Omental fat pad (tissue), 4 donors: Measurements from ENCODE around the gene RECQL. TPM values are rescaled to one million over a fixed set of nuclear protein-coding genes. Genes with fewer than 3 reads are reported as not detected.

Experiments
- ATAC-seq: fragments of 150-250 bp; one replicate; pipeline ENCODE4 v1.9.1; 2016; ENCODE audit warnings: mild to moderate bottlenecking, moderate library complexity; ENCODE audit not compliant: low FRiP score
- DNase-seq: peaks from one replicate; pipeline ENCODE4 v3.0.0-alpha.2; 2019; ENCODE audit warnings: low spot score
- CTCF ChIP-seq, 3 donors: fragments of 450-650 bp; IDR thresholded peaks; one replicate each; pipeline ENCODE4 v1.5.1; 2016 to 2017; ENCODE audit warnings: antibody characterized with exemption in 3 of 3, mild to moderate bottlenecking in 3 of 3, moderate library complexity in 2 of 3
- total RNA-seq, 4 donors: library from RNA; depleted of rRNA; stranded (reverse); fragments of >200 nt; gene quantifications; one replicate each; pipeline ENCODE4 v1.1.0, GENCODE V29; 2016

RECQL gene
- 10 to 100 TPM; 28.7 to 41.6 (median 33.3) TPM for total RNA-seq

GRCh38 chr12:21501258-21502163 is at the start of gene RECQL, which contains the start of gene GOLT1B:
Gene RECQL, minus strand, starts transcription at chr12:21501635. Its CDS starts 2,065 bp downstream, at chr12:21499570.
Gene GOLT1B, plus strand, starts transcription at chr12:21501789. Its CDS starts 135 bp downstream, at chr12:21501924.
- ATAC-seq (peak; percentile 99), DNase-seq (peak; percentile 67)
- TF ChIP-seq CTCF (IDR thresholded peaks at IDR 0.05): no peak

- DNase-seq: no peak
- TF ChIP-seq CTCF (IDR thresholded peaks at IDR 0.05): no peak
- ATAC-seq: no peak
These were observed 46.0 kb upstream of the RECQL start for GRCh38 chr12:21547437-21547836.

GRCh38 chr12:21546716-21547115 is 45.3 kb upstream of the RECQL start:
- no peak for TF ChIP-seq CTCF (IDR thresholded peaks at IDR 0.05)
- ATAC-seq (no peak), DNase-seq (no peak)

- DNase-seq: no peak
These were observed 44.1 kb upstream of the RECQL start for GRCh38 chr12:21545557-21545956.

GRCh38 chr12:21543151-21543550 is 41.7 kb upstream of the RECQL start:
- ATAC-seq: no peak
- TF ChIP-seq CTCF (IDR thresholded peaks at IDR 0.05): no peak
- no peak for DNase-seq

More at GRCh38 chr12:21545557-21545956, 44.1 kb upstream of the RECQL start:
- ATAC-seq: no peak
- no peak for TF ChIP-seq CTCF (IDR thresholded peaks at IDR 0.05)

GRCh38 chr12:21542403-21542802 is 41.0 kb upstream of the RECQL start:
- ATAC-seq (no peak), DNase-seq (no peak)
- TF ChIP-seq CTCF (IDR thresholded peaks at IDR 0.05): no peak

- no peak for TF ChIP-seq CTCF (IDR thresholded peaks at IDR 0.05)
- DNase-seq (no peak), ATAC-seq (no peak)
These were observed 40.3 kb upstream of the RECQL start for GRCh38 chr12:21541773-21542172.
